ENCODE measurements around the gene COX7A2L.

Gene COX7A2L

GRCh38 chr2:42360493-42360889 is 526 bp downstream of the COX7A2L start:
- TF ChIP-seq, protein P1, sequence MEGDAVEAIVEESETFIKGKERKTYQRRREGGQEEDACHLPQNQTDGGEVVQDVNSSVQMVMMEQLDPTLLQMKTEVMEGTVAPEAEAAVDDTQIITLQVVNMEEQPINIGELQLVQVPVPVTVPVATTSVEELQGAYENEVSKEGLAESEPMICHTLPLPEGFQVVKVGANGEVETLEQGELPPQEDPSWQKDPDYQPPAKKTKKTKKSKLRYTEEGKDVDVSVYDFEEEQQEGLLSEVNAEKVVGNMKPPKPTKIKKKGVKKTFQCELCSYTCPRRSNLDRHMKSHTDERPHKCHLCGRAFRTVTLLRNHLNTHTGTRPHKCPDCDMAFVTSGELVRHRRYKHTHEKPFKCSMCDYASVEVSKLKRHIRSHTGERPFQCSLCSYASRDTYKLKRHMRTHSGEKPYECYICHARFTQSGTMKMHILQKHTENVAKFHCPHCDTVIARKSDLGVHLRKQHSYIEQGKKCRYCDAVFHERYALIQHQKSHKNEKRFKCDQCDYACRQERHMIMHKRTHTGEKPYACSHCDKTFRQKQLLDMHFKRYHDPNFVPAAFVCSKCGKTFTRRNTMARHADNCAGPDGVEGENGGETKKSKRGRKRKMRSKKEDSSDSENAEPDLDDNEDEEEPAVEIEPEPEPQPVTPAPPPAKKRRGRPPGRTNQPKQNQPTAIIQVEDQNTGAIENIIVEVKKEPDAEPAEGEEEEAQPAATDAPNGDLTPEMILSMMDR (IDR thresholded peaks at IDR 0.05; ENCODE audit: extremely low read depth, insufficient read depth, missing control alignments), result no peak
- in situ Hi-C loops (cut with MboI; ENCODE audit: low pct_unique_long_range_greater_than_20kb, low sequenced_read_pairs, unreplicated experiment), result no loop called here

DNA sequence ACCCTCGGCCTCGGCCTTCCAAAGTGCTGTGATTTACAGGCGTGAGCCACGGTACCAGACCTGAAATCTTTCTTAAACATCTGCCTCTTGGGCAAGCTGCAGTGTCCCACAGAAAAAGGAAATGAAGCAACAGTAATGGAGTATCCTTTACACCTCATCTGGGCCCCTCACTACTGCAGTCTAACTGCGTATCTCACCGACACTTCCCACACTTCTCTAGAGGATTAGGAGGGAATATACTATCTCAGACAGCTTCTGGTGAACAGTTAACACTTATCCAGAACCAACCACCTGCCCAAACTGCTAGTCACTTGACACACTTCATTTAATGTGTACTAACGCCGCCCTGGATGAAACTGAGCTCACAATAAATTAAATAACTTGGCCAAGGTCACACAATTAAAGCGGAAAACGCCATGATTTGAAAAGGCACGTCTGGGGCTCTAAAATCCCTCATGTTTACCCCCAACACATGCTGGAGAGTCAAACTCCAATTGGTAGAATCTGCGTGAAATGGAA is 993 bp downstream of the COX7A2L start:
- DNase-seq (ENCODE audit: low spot score), result no peak
- in situ Hi-C loops (cut with MboI; ENCODE audit: low pct_unique_long_range_greater_than_20kb, low sequenced_read_pairs, unreplicated experiment), result no loop called here
- TF ChIP-seq, protein P1 (IDR thresholded peaks at IDR 0.05; ENCODE audit: extremely low read depth, insufficient read depth, missing control alignments), result no peak

More at GRCh38 chr2:42360493-42360889, 526 bp downstream of the COX7A2L start:
- DNase-seq (ENCODE audit: low spot score), result no peak

DNA sequence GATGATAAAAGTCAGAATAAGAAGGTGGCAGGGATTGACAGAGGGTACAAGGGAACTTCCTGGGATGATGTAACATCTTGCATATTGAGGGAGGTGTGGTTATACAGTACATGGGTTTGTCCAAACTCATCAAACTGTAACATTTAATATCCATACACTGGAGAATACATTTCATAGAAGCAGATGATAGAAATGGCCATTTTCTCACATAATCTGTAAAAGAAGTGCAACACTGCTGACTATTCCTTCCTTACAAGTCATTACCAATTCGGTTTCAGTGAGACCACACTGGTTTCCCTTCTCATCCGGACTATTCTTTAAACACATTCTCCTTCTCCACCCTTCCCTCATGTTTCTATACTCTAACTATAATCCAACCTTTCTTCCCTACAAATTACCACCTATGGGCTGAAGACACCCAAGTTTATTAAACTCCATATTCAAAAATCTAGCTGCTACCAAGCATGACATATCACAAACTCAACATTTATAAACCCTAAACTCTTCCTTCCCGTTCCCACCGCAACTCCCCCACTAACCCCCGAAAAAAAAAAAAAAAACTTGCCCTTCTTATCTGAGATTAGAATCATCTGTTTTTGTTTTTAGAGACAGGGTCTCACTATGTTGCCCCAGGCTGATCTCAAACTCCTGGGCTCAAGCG is 1.6 kb downstream of the COX7A2L start:
- no peak for DNase-seq (ENCODE audit: low spot score)
- TF ChIP-seq, protein P1 (IDR thresholded peaks at IDR 0.05; ENCODE audit: extremely low read depth, insufficient read depth, missing control alignments), result no peak
- in situ Hi-C loops (cut with MboI; ENCODE audit: low pct_unique_long_range_greater_than_20kb, low sequenced_read_pairs, unreplicated experiment), result no loop called here

DNA sequence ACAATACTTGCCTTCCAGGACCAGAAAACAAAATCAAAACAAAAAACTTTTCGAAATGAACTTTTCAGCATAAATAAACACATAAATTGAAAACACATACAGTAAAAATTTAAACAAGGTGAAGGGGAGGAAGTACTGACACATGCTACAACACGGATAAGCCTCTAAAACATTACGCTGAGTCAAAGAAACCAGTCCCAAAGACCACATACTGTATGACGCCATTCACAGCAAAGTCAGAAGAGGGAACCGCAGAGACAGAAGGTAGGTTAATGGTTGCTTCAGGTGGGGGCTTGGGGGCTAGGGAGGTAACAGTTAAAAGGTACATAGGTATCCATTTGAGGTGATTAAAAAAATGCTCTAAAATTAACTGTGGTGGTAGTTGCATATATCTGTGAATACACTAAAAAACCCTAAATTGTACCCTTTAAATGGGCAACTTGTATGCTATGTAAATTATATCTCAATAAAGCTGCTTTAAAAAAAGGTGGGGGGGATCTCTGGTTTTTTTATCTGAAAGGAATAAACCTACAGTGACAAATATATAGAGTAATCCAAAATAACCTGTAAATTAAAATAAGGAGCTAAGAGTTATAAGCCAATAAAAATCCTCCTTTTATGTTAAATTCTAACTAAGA is 7.1 kb downstream of the COX7A2L start:
- TF ChIP-seq, protein P1 (IDR thresholded peaks at IDR 0.05; ENCODE audit: extremely low read depth, insufficient read depth, missing control alignments), result no peak
- no peak for DNase-seq (ENCODE audit: low spot score)
- in situ Hi-C loops (cut with MboI; ENCODE audit: low pct_unique_long_range_greater_than_20kb, low sequenced_read_pairs, unreplicated experiment), result no loop called here

- TF ChIP-seq, protein P1 (IDR thresholded peaks at IDR 0.05; ENCODE audit: extremely low read depth, insufficient read depth, missing control alignments), result no peak
- no peak for DNase-seq (ENCODE audit: low spot score)
- in situ Hi-C loops (cut with MboI; ENCODE audit: low pct_unique_long_range_greater_than_20kb, low sequenced_read_pairs, unreplicated experiment), result no loop called here
These were observed 9.2 kb downstream of the COX7A2L start for GRCh38 chr2:42351864-42352263.

DNA sequence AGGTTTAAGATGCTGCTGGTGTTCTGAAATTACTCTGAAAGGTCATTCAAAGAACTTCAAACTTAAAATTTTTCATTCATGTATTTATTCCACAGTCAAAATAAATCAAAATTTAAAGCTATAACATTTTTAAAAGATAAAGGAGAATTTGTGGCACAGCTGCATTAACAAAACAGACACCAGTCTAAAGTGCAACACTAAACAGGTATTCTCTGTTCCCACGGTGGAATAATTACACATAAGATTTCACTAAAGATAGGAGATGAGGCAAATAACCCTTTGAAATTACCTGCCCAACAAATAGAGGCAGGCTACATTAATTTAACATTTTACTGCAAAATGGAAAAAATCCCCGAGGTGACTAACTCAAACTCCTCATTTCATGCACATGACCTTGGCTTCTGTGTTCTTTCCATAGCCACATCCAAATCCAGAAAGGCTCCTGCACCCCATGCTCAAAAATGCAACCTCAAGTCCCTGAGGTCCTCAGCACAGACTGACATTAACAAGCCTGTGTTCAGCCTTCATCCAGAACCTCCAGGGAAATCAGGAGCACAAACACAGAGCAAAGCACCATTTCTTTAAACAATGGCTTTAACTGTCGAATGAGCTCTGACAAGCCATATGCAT is 10.5 kb downstream of the COX7A2L start:
- no peak for DNase-seq (ENCODE audit: low spot score)
- TF ChIP-seq, protein P1 (IDR thresholded peaks at IDR 0.05; ENCODE audit: extremely low read depth, insufficient read depth, missing control alignments), result no peak
- in situ Hi-C loops (cut with MboI; ENCODE audit: low pct_unique_long_range_greater_than_20kb, low sequenced_read_pairs, unreplicated experiment), result no loop called here
